H1 (cell line): ENCODE results near the gene ALPL. TPM values are rescaled to one million over a fixed set of nuclear protein-coding genes. Genes with fewer than 3 reads are reported as not detected.

Source experiments
- RBBP5 ChIP-seq: IDR thresholded peaks from 2 replicates; pipeline ENCODE4 v1.7.1; 2012; ENCODE audit warnings: low read depth, mild to moderate bottlenecking, inconsistent platforms, low read length, moderate library complexity, borderline replicate concordance
- polyA plus RNA-seq, 7 experiments: library from polyadenylated mRNA; depleted of rRNA in 3 of 7; stranded (reverse) in 5 of 7; unstranded in 2 of 7; fragments of >200 nt in 5 of 7; fragments of 200-250 nt in 2 of 7; gene quantifications; 1 replicate in 5 of 7; 2 replicates in 1 of 7; 4 replicates in 1 of 7; pipeline versions ENCODE4 v1.2.1 to v1.2.3, GENCODE V29; 2011 to 2013; ENCODE audit warnings: missing spikeins in 2 of 7, mixed read lengths in 2 of 7
- total RNA-seq: library from RNA; stranded (reverse); fragmentation: NEBNext Ultra II Directional; extraction: Animal tissue kit (Norgen Biotek cat#: 25700); gene quantifications from 2 replicates; pipeline ENCODE4 v1.2.1, GENCODE V29; 2021
- TF ChIP-seq, protein P1 (sequence below): IDR thresholded peaks from 2 replicates; pipeline ENCODE4 v1.6.1; 2012; ENCODE audit warnings: inconsistent platforms

The ALPL gene
- total and polyA plus RNA-seq, 2 of the 8 experiments (the other 6 are each of a cell fraction or from before 2014, with no cell fraction given), result 175 to 362 TPM

DNA sequence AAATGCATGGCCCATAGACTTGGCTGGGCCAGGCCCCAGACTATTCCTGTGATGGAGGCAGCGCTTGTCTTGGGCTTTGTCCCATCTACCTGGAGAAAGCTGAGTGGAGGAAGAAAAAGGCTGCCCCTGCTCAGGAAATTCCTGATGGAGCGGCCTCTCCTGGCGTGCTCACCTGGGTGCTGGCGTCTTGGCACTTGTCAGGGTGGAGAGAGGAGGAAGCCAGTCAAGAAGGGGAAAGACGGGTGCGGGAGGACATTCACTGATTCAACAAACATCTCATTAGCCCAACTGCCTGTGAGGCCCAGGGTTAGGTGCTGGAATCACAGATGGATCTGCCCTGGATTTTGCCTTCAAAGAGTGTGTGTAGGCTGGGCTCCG, 16.1 kb downstream of the ALPL start (continued):
- TF ChIP-seq, protein P1, sequence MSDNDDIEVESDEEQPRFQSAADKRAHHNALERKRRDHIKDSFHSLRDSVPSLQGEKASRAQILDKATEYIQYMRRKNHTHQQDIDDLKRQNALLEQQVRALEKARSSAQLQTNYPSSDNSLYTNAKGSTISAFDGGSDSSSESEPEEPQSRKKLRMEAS, result no peak
- no peak for TF ChIP-seq RBBP5
